Limb (tissue), 2 donors: Measurements from ENCODE around the gene GSTM3.

Source experiments
- DNase-seq, 2 donors: peaks; one replicate each; pipeline ENCODE4 v3.0.0-alpha.2; 2016; ENCODE audit errors: extremely low spot score in 2 of 2

GSTM3 gene

GRCh38 chr1:109740615-109741373, at the start of gene GSTM3:
GSTM3 (minus strand) TSS chr1:109741038; CDS start chr1:109740287, 751 bp downstream.
- DNase-seq = no peak

GRCh38 chr1:109790329-109790728, 49.5 kb upstream of the GSTM3 start:
- DNase-seq = no peak

GRCh38 chr1:109789551-109790180, 48.8 kb upstream of the GSTM3 start:
- DNase-seq = peak in 1 of 2 donors; percentile 20

DNA sequence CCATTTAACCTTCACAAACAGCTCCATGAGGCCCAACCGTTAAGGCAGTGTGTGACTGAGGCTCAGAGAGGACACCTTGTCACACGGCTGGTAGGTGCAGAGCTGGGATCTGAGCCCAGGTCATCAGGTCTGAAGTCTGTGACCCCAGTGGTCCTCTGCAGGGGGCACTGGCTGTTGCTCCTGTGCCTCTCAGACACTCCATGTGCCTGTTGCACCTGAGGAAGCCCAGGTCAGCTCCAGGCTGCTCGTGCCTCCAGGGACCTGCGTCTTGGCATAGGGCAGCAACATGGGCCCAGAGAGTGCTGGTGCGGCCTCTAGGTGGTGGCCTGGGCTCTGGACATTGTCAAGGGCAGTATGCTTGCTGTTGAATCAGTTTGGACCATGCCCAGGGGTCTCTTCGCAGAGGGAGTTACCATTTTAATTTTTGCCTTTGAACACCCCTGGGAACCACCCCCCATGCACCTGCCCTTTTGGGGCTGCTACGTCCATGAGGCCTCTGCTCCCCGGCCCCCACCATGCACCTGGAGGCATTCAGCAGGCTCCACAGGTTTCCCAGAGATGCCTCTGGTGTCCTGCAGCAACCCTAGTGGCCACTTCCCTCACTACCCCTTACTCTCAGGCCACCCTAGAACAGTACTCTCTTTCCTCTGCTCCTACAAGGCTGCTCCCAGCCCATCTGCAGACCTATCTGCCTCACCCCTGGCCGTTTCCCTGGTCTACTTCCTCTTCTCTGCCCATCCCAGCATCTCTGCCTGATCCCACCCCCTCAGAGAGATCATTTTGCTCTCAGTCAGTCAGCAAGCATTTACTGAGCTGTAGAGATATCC, 48.1 kb upstream of the GSTM3 start:
- DNase-seq = peak in 1 of 2 donors; percentile 38

DNA sequence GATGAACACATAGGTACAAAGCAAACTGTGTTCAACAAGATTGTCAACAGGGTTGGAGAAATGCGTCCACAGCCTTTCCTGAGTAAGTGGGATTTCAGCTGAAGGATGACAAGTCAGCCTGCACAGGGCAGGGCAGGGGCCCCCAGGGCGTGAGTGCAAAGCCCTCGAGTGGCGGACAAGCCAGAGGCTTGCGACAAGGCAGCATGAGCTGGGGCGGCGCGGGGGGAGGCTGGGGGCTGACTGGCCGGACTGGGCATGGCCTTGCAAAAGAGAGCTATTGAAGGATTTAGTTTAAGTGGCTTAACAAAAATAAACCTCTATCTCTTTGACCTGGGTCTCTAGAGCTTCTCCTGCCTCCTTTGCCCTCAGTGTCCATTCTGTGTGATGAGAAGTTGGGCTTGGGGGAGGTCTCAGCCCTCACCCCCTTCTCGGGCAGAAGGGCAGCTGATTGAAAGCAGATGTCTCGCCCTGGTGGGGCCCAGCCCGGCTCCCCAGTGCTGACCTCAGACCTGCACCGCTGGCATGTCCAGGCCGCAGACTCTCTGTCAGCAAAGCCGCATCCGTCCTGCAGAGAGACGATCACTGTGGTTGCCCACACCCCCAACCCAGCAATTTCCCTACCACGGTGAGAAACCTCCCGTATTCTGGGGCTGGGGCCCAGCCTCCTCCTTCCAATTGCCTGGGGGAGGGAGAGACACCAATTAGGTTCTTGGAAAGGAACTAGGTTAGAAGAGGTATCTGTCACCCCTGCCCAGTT, 47.2 kb upstream of the GSTM3 start:
- peak in 1 of 2 donors; percentile 30 for DNase-seq

DNA sequence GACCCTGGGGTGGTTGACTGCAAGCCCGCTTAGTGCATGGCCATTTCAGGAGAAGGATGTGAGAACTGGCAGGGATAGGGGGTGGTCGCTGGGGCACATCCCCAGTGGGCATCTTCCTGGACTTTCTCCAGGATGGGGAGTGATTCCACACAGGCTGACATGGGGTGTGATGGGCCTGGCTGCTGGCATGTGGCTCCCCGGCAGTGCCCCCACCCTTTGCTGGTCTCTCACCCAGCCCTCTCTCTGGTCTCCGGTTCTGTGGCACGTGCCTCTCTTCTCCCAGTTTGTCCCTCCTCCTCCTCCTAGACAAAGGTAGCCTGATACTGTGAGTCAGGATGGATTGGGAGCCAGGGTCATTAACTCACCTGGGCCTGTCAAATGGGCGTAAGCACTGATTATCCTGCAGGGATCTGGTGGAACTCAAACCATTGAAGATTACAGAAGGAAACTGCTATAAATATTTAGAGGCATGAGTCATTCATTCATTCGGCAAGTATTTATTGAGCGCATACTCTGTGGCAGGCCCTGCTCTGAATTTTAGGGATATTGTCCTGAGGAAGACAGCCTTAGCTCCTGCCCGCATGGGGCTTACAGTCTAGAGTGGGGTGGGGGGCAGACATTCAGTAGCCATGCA, 46.5 kb upstream of the GSTM3 start:
- DNase-seq = peak in 1 of 2 donors; percentile 14

GRCh38 chr1:109786531-109787021, 45.7 kb upstream of the GSTM3 start:
- peak in 1 of 2 donors; percentile 34 for DNase-seq

- no peak for DNase-seq
Observed at GRCh38 chr1:109786112-109786480, 45.3 kb upstream of the GSTM3 start.

DNA sequence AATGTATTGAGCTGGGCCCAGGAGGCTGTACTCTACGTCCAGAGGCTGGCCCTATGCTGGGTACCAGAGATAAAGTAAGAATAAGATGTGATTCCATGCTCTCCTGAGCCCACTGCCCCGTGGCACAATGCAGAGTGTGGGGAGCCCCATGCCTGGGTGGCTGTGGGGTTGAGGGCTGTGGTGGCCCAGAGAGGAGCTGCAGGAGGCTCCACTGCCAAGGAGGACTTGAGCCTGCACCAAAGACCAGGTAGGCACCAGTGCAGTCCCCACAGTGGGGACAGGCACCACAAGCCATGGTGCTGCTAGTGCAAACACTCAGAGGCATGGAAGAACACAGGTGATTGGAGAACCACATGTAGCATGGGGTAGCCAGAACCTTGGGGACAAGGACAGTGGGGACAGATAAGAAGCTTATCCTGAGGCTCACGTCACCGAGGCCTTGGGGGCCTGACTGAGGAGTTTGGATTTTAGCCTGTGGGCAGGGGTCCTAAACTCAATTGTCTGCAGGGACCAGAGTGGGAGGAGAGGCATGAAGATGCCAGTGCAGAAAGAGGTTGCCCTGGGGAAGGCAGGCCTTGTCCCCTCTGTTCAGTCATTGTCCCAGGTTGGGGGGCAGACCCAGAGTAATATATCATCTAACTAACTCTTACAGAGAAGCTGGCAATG, 44.7 kb upstream of the GSTM3 start:
- DNase-seq = peak in 1 of 2 donors; percentile 9

- no peak for DNase-seq
Observed at GRCh38 chr1:109784551-109785252, 43.9 kb upstream of the GSTM3 start.

DNA sequence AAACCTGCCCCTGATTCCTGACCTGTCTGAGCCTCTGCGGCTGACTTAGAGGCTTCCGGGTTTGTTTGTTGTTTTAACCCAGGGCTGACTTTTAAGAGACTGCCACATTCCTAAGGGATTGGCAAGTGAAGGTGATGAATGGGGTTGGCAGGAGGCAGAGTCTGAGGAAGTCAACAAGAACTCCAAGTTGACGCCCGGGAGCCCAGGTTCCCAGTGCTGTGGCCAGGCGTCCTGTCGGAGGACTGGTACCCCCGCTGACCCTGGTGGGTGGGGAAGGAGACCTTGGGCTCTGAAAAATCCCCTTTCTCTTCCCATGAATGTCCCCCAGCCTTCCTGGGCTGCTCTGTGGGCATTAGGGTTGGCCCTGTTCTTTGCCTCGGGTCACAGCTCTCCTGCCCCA, 42.6 kb upstream of the GSTM3 start:
- no peak for DNase-seq

GRCh38 chr1:109782927-109783326, 42.1 kb upstream of the GSTM3 start:
- DNase-seq = no peak

DNA sequence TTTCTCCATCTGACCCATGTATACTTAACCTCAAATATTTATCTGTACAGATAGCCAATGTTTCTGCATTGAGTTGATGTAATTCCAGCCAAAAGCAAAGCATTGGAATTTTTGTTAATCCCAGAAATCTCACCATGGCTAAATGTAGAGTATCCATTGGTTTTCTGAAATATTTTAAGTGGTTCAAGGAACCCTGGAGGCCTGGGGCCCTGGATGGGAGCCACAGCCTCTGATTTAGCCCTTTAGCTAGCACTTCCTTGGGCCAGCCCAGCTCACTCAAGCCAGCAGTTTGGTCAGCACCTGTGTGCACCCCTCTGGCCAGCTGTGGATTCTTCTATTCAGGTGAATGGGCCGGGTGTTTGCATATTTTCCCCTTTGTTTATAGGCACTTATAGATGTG, 41.7 kb upstream of the GSTM3 start:
- DNase-seq = peak in 1 of 2 donors; percentile 42

- DNase-seq = no peak
Observed at GRCh38 chr1:109781806-109782205, 41.0 kb upstream of the GSTM3 start.

DNA sequence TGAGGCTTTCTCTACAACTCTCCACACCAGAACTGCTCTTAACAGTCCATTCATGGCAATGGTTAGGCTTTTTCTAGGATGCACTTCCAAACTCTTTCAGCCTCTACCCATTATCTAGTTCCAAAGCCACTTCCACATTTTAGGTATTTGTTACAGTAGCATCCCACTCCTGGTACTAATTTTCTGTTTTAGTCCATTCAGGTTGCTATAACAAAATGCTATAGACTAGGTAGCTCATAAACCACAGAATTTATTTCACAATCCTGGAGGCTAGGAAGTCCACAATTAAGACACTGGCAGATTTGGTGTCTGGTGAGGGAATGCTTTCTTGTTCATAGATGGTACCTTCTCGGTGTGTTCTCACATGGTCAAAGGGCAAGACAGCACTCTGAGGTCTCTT, 40.1 kb upstream of the GSTM3 start:
- no peak for DNase-seq

GRCh38 chr1:109777980-109778625, 37.3 kb upstream of the GSTM3 start:
- no peak for DNase-seq

GRCh38 chr1:109777436-109777835, 36.6 kb upstream of the GSTM3 start:
- DNase-seq = no peak

DNA sequence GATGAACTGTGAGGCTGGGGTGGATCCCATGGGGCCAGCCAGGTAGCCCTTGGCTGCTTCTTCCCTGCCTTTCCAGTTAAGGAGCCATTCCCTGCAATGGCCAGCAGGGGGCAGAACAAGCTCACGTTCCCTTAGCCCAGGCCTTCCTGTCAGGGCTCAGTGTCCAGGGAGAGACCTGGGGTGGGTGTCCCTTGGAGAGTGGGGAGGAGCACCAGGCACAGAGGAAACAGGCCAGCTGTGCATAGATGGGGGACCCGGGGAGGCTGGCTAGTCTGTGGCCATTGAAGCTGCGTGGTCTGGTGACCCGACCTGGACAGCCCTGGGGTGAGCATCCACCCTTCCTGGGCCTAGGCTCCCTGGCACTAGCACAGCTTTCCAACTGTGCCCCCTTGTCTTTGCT, 36.1 kb upstream of the GSTM3 start:
- DNase-seq = peak; percentile 79 to 86

GRCh38 chr1:109776206-109776835, 35.5 kb upstream of the GSTM3 start:
- DNase-seq = no peak
